ENCODE results near the gene BMS1. TPM values are rescaled to one million over a fixed set of nuclear protein-coding genes. Genes with fewer than 3 reads are reported as not detected.

Gene BMS1
- total and polyA plus RNA-seq, 2 of the 4 experiments (the other 2 are of a cell fraction) = 7.5 to 22.9 TPM

- no TSS peak for BruUV-seq (replicated peaks)
- Histone ChIP-seq H3K9ac (ENCODE audit: low read depth, low read length) (no peak overlapping the region), H4K5ac (ENCODE audit: low read depth, low read length) (no peak overlapping the region), H2AK5ac (ENCODE audit: low read depth, low read length) (no peak overlapping the region), H3K27me3 (ENCODE audit: control insufficient read depth, insufficient read depth, low read length) (no peaks in the 10 kb centered on the region), H3K36me3 (ENCODE audit: control insufficient read depth, insufficient read depth, low read length) (no peaks in the 10 kb centered on the region), H3K4me2 (ENCODE audit: low read depth, low read length) (no peak overlapping the region), H4K91ac (ENCODE audit: insufficient read depth, low read depth, low read length) (no peak overlapping the region), H2BK5ac (ENCODE audit: low read depth, low read length, poor library complexity, severe bottlenecking) (no peak overlapping the region), H2AFZ (replicated peaks; ENCODE audit: low read length, poor library complexity) (no peak overlapping the region), H4K20me1 (ENCODE audit: insufficient read depth, low read length) (no peaks in the 10 kb centered on the region), H3K4me3 (ENCODE audit: insufficient read depth, low read depth, low read length) (no peak overlapping the region), H3K9me1 (ENCODE audit: insufficient read depth, low read length) (no peaks in the 10 kb centered on the region), H3K56ac (ENCODE audit: extremely low read depth, insufficient read depth, low read length) (no peak overlapping the region), H4K8ac (ENCODE audit: low read depth in 2 of 2, low read length in 2 of 2) (no peak overlapping the region), H3K79me1 (ENCODE audit: low read depth in 1 of 2, low read length in 2 of 2) (no peaks in the 10 kb centered on the region), H3K4me1 (ENCODE audit: control insufficient read depth, insufficient read depth, low read length) (no peaks in the 10 kb centered on the region), H3K27ac (ENCODE audit: insufficient read depth, low read length) (no peak overlapping the region), H3K23ac (ENCODE audit: low read depth, low read length) (no peak overlapping the region), H3K9me3 (ENCODE audit: control insufficient read depth, insufficient read depth, low read length) (no peaks in the 10 kb centered on the region), H3K18ac (ENCODE audit: low read depth, low read length) (no peak overlapping the region), H2BK15ac (ENCODE audit: low read depth, low read length) (no peak overlapping the region), H3K4ac (ENCODE audit: low read depth, low read length) (no peak overlapping the region), H2BK20ac (ENCODE audit: low read depth, low read length) (no peak overlapping the region), H3K14ac (replicated peaks; ENCODE audit: low read depth, low read length) (no peak overlapping the region), H2BK120ac (ENCODE audit: low read depth, low read length) (no peak overlapping the region), H2AK9ac (replicated peaks; ENCODE audit: low read depth, low read length, poor library complexity) (no peak overlapping the region)
- ATAC-seq (ENCODE audit: low read depth) (no peak), DNase-seq (no peak)
- ChIA-PET POLR2A (ENCODE audit: unreplicated experiment) (no interaction called here), CTCF (interaction anchor here (0.6 kb wide), 1 partner anchor 553 kb away, joined by 3 read pairs; no protein-coding TSS in a partner anchor)
- intact Hi-C loops (cut with micrococcal nuclease) (no loop called here), in situ Hi-C loops (cut with MboI; ENCODE audit: low sequenced_read_pairs) (no loop called here), dilution Hi-C loops (cut with HindIII; ENCODE audit: low sequenced_read_pairs, unreplicated experiment) (no loop called here)
- TF ChIP-seq RAD21 (IDR thresholded peaks at IDR 0.05; ENCODE audit: low read length) (no peak), RCOR1 (IDR thresholded peaks at IDR 0.05; ENCODE audit: insufficient replicate concordance, low read length) (no peak), BHLHE40 (IDR thresholded peaks at IDR 0.05; ENCODE audit: low read depth, low read length) (no peak), MAFK (IDR thresholded peaks at IDR 0.05; ENCODE audit: low read depth, low read length) (no peak), USF2 (IDR thresholded peaks at IDR 0.05; ENCODE audit: low read depth, low read length) (no peak), CEBPB (IDR thresholded peaks at IDR 0.05; ENCODE audit: low read depth, low read length) (no peak), NFE2L2 (IDR thresholded peaks at IDR 0.05; ENCODE audit: low read depth, low read length) (no peak), RFX5 (IDR thresholded peaks at IDR 0.05; ENCODE audit: low read depth, low read length) (no peak), MXI1 (IDR thresholded peaks at IDR 0.05; ENCODE audit: borderline replicate concordance, low read depth, low read length) (no peak), SMC3 (IDR thresholded peaks at IDR 0.05; ENCODE audit: low read depth, low read length) (no peak), CHD1 (IDR thresholded peaks at IDR 0.05; ENCODE audit: low read depth, low read length) (no peak), POLR2A (IDR thresholded peaks at IDR 0.05; ENCODE audit: low read depth, low read length) (no peak), CTCF (conservative IDR thresholded peaks at IDR 0.05; ENCODE audit: low read depth, low read length) (no peak), FOS (IDR thresholded peaks at IDR 0.05; ENCODE audit: low read depth, low read length) (no peak), MAZ (IDR thresholded peaks at IDR 0.05; ENCODE audit: borderline replicate concordance, low read depth, low read length) (no peak), ELK1 (IDR thresholded peaks at IDR 0.05; ENCODE audit: borderline replicate concordance, low read depth, low read length) (no peak)
- no CpG with 5 or more reads among the region's 3 CpGs for WGBS, 2 experiments (ENCODE audit: extremely low coverage in 2 of 2, insufficient read length in 1 of 2)
Observed at GRCh38 chr10:42738679-42739078, 43.9 kb upstream of the BMS1 start.

All from IMR-90 (cell line).